Bronchial epithelial cell (primary cell): Measurements from ENCODE around the gene RD3L. TPM values are rescaled to one million over a fixed set of nuclear protein-coding genes. Genes with fewer than 3 reads are reported as not detected.
"Not testable (repeated sequence)": the region's sequence is repeated elsewhere in the genome, so short reads cannot be mapped to it uniquely, and the experiment has no call there.

Experiments used
- DNase-seq: peaks from one replicate; pipeline ENCODE4 v3.0.0-alpha.2; 2010; ENCODE audit warnings: low read depth
- FAIRE-seq: peaks from 2 replicates; lab custom pipeline; 2011; peaks lifted over from hg19 to GRCh38; lab: Jason Lieb, UNC
- H3K27me3 ChIP-seq: 2 replicates; pipeline ENCODE4 v1.5.1; 2011; ENCODE audit warnings: low read length; ENCODE audit not compliant: control insufficient read depth, insufficient read depth
- H3K36me3 ChIP-seq: 2 replicates; pipeline ENCODE4 v1.5.1; 2011; ENCODE audit warnings: low read length; ENCODE audit not compliant: control insufficient read depth, insufficient read depth
- H3K4me3 ChIP-seq: 2 replicates; pipeline ENCODE4 v1.5.1; 2011; ENCODE audit warnings: mild to moderate bottlenecking, low read depth, low read length, control low read depth
- total RNA-seq: library from RNA; depleted of rRNA; stranded (reverse); fragments of >200 nt; gene quantifications from 2 replicates; pipeline ENCODE4 v1.2.1, GENCODE V29; 2014
- TF ChIP-seq, protein P1 (sequence below): IDR thresholded peaks from 2 replicates; pipeline ENCODE4 v1.5.1; 2011; ENCODE audit warnings: mild to moderate bottlenecking, moderate library complexity, low read length, control low read depth, inconsistent platforms; ENCODE audit not compliant: insufficient read depth, severe bottlenecking

The RD3L gene
- total RNA-seq, 1 donor from 2014 or later, result not detected

DNA sequence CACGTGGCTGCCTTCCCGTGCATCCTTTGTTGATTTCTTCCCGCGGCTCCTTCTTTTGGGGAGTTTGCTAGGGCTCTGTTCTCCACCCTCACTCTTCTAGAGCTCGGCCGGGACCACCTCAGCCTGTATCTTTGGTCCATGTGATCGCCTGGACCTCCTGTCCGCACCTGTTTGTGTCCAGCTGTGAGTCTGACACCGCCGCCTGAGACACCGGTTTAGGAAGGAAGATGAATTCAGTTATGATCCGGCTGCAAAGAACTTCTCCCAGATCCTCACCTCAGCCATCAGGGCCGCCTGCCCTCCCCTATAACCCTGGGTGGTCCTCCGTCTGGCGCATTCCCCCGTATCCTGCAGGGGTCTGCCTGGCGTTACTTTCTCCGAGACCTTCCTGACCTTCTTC is 14.8 kb downstream of the RD3L start:
- Histone ChIP-seq H3K36me3 (no peaks in the 10 kb centered on the region), H3K4me3 (no peak overlapping the region), H3K27me3 (no peaks in the 10 kb centered on the region)
- TF ChIP-seq, protein P1, sequence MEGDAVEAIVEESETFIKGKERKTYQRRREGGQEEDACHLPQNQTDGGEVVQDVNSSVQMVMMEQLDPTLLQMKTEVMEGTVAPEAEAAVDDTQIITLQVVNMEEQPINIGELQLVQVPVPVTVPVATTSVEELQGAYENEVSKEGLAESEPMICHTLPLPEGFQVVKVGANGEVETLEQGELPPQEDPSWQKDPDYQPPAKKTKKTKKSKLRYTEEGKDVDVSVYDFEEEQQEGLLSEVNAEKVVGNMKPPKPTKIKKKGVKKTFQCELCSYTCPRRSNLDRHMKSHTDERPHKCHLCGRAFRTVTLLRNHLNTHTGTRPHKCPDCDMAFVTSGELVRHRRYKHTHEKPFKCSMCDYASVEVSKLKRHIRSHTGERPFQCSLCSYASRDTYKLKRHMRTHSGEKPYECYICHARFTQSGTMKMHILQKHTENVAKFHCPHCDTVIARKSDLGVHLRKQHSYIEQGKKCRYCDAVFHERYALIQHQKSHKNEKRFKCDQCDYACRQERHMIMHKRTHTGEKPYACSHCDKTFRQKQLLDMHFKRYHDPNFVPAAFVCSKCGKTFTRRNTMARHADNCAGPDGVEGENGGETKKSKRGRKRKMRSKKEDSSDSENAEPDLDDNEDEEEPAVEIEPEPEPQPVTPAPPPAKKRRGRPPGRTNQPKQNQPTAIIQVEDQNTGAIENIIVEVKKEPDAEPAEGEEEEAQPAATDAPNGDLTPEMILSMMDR, result no peak
- no peak for FAIRE-seq
- DNase-seq, result no peak

DNA sequence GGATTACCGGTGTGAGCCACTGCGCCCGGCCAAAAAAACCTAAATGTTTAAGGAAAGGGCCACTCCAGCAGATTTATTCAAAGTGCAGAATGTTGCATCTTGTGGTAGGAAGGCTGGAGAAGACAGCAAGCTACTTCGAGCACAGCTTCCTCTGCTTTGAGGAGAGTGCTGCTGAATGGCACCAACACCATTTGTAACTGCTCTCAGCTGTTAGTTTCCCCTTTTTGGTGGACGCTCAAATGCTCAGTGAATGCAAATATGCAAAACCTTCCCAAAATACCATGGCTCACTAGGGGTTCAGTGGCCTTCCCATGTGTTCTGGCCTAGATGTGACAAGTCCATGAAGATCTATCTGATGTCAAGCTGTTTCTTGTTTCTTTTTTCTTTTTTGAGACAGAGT is 17.0 kb downstream of the RD3L start:
- DNase-seq (no peak), FAIRE-seq (no peak)
- TF ChIP-seq, protein P1, result no peak
- Histone ChIP-seq H3K36me3 (no peaks in the 10 kb centered on the region), H3K4me3 (no peak overlapping the region), H3K27me3 (no peaks in the 10 kb centered on the region)

DNA sequence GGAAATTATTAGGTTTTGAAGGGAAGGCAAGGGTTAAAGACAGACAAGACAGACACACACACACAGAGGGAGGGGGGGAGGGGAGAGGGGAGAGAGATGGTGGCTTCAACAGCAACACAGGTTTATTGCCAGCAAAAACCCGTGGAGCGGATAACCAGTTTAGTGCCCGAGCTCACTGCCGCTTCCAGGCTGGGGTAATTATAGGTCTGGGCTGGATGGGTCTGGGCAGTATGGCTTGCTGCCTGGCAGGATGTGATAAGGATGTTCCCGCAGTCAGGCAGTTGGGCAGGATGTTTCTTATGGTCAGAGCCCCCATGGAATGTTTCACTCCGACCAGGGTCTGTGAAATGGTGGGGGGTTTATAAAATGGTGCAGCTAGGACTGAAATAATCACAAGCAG is 18.5 kb downstream of the RD3L start:
- TF ChIP-seq, protein P1, result no peak
- DNase-seq, result no peak
- H3K36me3 ChIP-seq, result peaks cover 3% of the 10 kb centered on the region
- no peaks in the 10 kb centered on the region for H3K27me3 ChIP-seq
- FAIRE-seq, result no peak
- no peak overlapping the region for H3K4me3 ChIP-seq

DNA sequence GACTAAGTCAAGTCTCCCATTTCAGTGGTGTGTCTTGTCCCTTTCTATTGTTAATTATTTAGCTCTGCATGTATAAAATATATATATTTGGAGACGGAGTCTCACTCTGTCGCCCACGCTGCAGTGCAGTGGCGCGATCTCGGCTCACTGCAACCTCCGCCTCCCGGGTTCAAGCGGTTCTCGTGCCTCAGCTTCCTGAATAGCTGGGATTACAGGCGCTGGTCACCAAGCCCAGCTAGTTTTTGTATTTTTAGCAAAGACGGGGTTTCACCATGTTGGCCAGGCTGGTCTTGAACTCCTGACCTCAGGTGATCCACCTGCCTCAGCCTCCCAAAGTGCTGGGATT is 20.5 kb downstream of the RD3L start:
- FAIRE-seq, DNase-seq, H3K4me3 ChIP-seq, H3K27me3 ChIP-seq: not testable (repeated sequence)
- H3K36me3 ChIP-seq, result peaks cover 10% of the 10 kb centered on the region

DNA sequence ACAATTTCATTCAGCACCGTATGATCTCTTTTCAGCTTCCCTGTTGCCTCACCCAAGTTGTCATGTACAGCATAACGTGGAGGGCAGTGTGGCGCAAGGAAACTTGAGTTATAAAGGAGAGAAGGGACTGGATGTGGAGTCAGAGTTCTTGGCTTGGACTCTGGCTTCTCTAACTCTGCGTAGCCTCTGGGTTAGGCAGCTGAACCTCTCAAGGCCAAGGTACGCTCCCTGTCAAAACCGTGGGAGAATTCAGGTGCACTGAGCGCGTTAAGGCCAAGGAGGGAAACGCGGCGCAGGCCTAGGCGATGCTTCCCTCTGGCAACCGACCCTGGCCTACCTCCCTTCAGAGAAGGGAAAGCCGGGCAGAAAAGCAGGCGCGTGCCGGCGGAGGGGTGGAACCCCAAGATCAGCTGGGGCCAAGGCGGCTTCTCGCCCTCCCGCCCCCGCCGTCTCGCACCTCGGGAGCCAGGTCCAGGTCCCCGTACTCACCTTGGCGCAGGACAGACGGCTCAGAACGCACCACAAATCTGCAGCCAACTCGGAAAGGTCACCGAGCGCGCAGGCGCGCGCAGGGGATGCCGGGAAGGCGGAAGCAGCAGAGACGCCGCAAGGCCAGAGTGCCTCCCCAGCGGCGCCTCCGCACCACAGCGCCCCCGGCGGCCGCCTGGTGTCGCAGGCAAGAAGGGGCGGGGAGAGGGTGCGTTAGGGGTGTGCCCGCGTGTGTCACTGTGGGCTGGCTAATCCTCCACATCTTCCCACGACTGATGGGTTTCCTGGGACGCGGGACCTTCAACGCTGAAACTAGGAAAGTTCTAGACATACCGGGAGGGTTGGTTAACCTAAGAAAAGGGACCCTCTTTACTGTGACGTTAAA is 21.1 kb downstream of the RD3L start:
- FAIRE-seq (no peak), DNase-seq (peak; percentile 83)
- peaks cover 13% of the 10 kb centered on the region for H3K36me3 ChIP-seq
- H3K4me3 ChIP-seq, result peak overlapping the region; percentile 78
- H3K27me3 ChIP-seq, result no peaks in the 10 kb centered on the region
- TF ChIP-seq, protein P1, result peak; percentile 100

DNA sequence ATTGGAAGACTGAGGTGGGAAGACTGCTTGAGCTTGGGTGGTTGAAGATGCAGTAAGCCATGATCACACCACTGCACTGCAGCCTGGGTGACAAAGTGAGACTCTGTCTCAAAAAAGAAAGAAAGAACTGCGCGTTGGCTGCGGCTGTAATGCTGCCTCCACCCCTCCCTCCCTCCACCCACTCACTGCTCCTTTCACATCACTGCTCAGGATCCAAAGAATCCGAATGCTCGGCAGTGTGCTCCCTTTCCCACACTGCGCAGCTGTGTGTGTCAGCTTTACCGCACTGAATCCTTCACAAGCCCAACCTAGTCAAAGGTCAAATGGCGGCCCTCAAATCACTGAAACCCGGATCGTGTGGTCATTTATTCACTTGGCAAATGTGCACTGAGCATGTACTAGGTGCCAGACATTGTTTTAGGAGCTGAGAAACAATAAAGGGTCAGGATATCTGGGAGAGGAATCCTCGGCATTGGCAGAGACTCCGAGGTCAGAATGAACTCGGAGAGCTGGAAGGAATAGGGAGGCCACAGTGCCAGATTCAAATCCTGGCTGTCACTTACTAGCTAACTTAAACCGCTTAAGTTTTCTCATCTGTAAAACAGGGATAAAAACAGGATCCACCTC is 25.6 kb downstream of the RD3L start:
- DNase-seq, result no peak
- Histone ChIP-seq H3K36me3 (peaks cover 18% of the 10 kb centered on the region), H3K4me3 (no peak overlapping the region), H3K27me3 (no peaks in the 10 kb centered on the region)
- FAIRE-seq, result no peak
- TF ChIP-seq, protein P1, result no peak
